ENCODE measurements around the gene HSD17B3.

- TF ChIP-seq CTCF (IDR thresholded peaks at IDR 0.05) (no peak), POLR2A (IDR thresholded peaks at IDR 0.05) (no peak), EP300 (IDR thresholded peaks at IDR 0.05) (no peak)
These were observed 7.9 kb upstream of the HSD17B3 start for GRCh38 chr9:96309850-96310249.
